GM21423 (cell line): ENCODE results near the gene LPAR1.
A peak's percentile ranks its signal among the peaks of the same experiment; 100 is the strongest.

ENCODE experiments used
- ATAC-seq: cut with Tn5 transposase; IDR thresholded peaks from one replicate; pipeline ENCODE4 v1.9.1; 2021; ENCODE audit warnings: mild to moderate bottlenecking, moderate library complexity; ENCODE audit not compliant: unreplicated experiment

The LPAR1 gene

DNA sequence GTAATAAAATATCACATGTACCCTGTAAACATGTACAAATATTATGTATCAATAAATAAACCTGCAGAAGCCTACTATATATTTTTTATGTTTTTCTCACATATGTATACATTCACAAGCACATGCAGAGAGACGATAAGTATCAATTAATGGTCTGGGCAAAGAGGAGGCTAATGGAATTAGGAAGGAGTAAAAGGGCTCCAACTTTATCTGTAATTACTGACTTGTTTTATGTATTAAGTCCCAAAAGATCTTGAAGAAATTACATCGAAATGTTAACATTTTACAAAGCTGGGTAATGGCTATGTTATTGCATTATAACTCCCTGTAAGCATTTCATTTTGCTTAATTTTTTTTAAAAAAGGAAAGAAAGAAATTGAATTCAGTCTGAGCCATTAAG is 78.0 kb downstream of the LPAR1 start:
- ATAC-seq, result no peak

DNA sequence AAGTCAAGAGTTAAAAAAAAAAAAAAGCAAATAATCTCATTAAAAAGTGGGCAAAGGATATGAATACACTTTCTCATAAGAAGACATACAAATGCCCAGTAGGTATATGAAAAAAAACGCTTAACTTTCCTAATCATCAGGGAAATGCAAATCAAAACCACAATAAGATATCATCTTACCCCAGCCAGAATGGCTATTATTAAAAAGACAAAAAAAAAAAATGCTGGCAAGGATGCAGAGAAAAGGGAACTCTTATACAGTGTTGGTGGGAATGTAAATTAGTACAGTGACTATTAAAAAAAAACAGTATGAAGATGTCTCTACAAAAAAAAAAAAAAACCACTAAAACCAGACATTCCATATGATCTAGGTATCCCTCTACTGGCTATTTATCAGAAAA is 79.4 kb downstream of the LPAR1 start:
- no peak for ATAC-seq

DNA sequence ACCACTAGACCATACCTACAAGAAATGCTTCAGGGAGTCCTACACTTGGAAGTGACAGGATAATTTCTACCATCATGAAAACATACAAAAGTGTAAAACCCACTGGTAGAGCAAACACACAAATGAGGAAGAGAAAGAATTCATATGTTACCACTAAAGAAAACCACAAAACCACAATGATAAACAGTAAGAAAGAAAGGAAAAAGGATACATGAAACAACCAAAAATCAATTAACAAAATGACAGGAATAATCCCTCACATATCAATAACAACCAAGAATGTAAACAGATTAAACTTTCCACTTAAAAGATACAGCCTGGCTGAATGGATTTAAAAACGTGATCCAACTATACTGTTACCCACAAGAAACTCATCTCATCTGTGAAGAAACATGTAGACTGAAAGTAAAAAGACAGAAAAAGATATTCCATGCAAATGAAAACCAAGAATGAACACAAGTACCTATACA is 83.4 kb downstream of the LPAR1 start:
- ATAC-seq, result no peak

DNA sequence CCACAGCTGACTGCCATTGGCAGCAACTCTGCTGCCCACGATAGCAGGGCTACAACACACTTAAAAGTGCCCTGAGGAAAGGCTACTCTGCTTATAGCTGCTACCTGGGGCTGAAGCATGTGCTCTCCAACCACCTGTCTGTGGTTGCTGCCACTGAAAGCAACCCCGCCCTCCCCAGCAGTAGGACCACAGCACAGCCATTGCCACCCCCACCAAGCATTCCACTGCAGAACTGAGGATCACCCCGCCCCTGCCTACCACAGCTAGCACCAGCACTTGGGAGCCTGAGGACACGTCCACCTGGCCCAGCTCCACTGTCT is 85.8 kb downstream of the LPAR1 start:
- ATAC-seq, result no peak

DNA sequence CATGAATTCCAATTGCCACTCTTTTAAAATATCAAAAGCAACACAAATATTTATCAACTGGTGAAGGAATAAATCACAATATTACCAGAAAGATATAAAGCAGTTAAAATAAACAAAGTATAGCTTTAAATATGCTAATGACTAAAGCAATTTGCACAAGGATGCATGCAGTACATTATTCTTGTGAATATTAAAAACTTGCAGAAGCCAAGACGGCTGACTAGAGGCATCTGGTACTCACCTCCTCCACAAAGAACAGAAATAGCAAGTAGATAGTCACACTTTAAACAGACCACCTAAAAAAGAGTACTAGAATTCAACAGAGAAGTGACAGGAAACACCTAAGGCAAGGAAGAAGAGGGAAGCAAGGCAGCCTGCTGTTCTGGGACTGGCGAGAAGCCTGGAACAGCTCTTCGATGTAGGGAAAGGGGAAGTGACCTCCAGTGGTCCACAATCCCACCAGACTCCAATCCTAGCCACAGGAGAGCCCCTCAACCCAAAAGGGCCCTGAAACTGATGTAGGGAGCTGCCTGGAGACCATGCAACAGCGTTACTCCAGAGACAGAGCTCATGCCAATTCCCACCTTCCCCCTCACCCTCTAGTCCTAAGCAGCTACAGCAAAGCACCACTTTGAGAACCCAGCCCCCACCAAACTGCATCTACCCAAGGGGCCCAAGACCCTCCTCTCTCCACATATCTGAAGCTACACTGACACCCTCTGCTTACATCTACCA is 86.3 kb downstream of the LPAR1 start:
- no peak for ATAC-seq

DNA sequence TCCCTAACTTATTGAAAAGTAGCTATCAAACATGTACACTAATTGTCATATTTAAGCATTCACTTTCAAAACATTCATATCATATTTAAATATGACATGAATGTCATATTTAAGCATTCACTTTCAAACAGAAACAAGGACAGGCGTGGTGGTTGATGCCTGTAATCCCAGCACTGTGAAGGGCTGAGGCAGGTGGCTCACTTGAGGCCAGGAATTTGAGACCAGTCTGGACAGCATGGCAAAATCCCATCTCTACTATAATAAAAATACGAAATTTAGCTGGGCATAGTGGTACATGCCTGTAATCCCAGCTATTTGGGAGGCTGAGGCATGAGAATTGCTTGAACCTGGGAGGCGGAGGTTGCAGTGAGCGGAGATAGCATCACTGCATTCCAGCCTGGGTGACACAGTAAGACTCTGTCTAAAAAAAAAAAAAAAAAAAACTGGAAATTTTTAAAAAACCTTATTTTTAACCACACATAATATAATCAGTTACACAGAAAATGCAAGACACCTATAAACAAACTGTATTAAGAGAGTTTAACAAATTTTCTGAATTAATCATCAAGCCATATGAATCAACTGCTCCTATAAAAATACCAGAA is 88.1 kb downstream of the LPAR1 start:
- no peak for ATAC-seq

DNA sequence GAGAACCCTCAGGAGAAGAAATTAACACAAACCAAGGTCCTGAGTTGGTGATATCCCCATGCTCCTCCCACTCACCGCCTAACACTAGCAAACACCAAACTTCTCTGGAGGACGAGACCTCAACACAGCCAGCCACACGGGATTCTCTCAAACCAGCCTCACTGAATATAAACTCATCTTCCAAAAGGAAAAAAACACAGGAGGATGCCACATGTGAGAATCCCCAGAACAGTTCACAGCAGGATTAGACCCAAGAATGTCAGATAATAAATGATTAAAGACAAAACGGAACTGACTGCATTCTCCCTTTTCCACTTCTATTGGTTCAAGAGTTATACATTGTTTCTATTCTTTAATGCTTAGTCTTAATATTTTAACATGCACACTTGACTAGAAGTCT is 89.2 kb downstream of the LPAR1 start:
- ATAC-seq, result no peak

DNA sequence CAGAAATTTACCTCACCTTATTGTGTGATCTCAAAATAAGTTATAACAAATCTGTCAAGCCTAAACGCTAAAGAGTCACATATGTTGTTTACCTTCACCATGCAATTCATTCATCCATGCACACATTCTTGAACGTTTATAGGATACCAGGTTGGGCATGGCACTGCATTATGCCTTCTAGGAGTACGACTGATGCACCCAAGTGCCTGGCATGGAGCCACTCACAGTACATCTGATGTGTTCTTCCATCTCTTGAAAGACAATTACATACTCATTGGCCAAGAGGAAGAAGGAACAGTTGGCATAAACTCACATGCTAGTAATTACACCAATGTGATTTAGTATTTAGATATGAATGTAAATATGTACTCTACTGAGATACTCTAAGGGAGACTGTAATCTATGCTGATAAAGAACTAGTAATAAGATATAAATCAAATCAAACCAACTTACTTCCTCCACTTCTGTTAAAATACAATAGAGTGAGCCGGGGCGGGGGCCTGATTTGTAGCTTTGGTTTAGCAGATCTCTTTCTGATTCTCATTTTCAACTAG is 90.7 kb downstream of the LPAR1 start:
- ATAC-seq, result no peak

DNA sequence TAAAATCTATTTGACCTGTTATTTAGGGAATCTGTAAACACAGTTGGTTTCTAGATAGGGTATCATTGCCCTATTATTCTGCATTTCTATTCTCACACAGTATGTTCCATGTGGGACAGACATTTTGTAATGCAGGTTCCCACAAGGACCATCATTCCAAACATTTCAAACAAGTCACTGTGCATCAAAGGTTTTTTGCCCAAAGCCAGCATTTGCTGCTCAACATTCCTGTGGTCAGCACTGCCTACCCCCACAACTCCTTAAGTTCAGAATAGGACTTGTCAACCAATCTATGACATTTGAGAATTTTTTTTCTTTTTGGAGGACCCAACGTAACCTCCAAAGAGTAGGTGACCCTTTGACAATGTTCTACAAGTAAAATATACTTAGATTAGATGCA is 95.7 kb downstream of the LPAR1 start:
- ATAC-seq, result no peak

DNA sequence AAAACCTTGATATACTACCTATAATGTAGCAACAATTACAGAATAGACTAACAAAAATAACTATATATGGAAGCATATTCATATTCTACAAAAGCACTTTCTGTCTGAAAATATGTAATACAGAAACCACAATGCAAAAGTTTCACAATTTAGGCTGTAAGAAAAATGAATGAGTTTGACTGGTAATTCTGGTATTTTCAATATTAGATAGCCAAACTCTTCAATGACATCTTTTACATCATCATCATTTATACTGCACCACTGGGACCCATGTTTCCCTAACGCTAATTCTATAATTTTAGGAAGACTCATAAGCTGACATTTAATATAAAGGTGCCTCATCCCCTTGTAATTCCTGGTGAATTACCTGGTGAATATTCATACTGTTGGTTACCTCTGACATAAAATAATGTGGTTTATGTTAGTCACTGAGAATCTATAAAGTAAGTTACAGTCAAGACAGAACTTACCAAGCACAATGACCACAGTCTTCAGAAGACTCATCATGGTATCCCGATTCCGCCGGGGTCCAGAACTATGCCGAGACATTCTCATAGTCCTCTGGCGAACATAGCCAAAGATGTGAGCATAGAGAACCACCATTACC is 97.2 kb downstream of the LPAR1 start:
- ATAC-seq, result no peak

DNA sequence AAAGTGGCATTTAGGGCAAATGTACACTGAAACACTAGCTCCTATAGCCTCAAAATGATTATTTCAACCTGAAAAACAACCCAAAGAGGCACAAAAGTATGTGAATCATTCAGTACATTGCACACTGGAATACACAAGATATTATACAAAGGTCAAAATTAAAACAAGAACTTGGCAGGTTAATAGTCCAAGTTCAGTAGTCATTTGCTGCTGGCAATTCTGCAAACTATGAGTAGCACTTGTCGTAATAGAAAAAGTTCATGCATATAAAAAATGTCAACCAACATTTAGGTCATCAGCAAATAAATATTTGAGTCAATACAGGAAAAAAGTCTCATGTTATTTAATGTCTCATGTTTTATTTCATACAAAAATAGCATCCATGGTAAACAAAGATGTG is 98.7 kb downstream of the LPAR1 start:
- no peak for ATAC-seq

DNA sequence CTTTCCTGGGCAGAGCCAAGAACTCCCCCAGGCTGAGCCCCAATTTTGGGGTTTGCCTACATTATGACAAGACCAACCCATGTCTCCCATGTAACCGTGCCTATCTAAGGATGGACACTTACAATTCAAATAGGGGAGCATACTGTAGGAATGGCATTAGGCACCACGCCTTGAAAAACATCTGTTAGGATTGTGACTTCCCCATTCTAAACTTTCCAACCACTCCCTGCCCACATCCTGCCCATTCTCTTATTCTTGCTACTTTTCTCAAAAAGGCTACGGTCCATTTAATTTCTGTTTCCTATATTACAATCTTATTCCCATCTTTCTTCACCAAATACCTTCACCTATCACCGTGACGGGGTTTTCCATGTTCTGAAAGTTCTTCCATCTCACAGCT is 99.2 kb downstream of the LPAR1 start:
- ATAC-seq, result no peak

DNA sequence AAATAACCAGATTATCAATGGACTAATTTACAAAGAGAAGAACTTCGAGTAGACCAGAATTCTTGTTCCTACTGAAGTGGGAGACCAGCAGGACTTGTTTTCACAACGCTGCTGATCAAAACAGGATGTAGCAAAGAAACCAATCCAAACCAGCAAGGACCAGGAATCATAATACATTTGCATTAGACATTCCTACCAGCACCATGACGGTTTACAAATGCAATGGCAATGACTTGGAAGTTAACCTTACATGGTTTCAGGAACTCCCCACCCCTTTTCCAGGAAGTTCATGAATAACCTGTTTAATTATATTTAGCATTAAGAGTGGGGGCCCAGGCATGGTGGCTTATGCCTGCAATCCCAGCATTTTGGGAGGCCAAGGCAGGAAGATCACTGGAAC is 100.0 kb downstream of the LPAR1 start:
- ATAC-seq, result no peak

DNA sequence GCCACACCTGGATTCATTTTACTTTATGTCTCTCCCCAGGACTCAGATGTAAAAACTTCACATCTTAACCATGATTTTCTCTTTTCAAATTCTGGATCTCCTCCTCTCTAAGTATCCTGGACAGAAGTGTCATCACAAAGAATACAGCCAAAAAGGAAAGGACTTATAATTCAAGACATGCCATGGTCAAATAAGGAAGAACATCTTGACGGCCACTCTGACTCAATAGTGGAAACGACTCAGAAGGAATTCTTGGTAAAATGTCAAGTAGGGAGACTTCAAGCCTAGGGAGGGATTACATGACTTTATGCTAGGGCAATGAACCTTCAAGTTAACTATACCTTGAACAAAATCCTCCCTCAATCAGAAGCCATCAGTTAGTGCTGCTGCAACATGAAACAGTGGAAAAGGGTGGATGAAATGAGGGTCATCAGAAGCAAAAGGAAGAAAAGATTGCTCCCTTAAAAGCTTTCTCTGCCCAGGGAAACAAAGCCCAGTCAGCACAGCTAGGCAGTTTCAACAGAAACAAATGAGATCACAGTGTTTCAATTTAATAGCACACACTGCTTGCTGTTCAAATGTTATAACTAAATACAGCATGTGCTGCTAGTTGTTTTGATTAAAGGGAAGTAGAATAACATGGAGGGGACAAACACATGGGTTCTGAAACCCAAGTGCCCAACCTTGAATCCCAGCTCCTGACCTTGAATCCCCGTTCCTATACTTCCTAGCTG is 101.4 kb downstream of the LPAR1 start:
- no peak for ATAC-seq

DNA sequence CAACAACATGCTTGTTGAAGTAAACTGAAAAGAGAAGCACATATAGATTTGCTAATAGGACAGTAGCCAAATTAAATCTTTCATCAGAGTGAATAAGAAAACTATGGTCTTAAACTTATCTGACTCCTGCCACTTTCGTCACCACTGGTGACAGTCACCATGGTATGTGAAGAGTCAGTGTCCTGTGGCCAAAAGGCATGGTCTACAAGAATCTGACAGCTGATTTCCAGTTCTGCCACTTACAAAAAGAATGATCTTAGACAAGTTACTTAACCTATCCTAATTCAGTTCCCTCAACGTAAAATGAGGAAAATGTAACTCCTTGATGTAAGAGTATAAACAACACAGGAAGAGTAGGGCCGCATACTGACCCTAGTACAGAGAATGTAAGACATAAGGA is 102.0 kb downstream of the LPAR1 start:
- ATAC-seq, result no peak

DNA sequence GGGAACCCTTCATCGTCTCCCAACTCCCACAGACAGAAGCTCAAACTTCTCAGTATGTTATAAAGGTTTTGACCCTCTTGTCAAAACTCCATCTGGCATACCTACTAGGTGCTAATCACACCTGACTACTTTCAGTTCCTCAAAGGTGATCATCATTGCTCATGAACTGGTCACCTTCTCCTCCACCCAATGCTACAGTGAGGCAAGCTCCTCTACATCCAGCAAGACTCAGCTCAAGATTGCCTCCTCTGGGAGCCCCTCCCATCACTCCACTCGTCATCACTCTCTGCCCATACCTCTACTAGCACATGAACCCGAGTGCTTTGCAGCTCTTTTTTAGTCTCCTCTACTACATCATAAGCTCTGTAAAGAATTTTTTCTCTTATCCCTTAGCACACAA is 102.4 kb downstream of the LPAR1 start:
- ATAC-seq, result no peak

DNA sequence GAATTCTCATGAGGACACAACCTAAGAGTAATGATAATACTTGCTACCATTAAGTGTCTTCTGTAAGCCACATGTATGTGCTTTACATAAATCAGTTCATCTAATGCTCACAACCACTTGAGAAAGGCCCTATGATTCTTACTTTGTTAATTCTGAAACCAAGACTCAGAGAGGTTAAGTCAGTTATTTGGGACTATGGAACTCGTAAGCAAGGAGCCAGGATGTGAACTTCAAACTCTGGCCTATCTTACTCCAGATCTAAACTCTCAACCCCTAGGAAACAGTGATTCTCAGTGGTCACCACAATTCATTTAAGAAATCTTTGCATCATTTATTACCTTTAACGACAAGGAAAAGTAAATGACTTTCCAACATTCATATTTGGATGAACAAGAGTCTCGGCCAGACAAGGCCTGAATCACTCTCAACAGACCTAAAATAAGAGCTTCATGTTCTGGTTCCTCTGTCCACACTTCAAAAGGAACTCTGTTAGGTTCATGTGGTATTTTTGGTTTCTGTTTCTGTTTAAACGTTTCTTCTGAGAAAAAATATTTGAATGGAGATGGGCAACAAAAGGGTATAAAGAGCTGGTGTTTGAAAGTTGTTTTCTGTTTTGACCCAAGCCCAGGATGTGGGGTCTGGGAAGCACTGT is 104.8 kb downstream of the LPAR1 start:
- ATAC-seq, result peak; percentile 86

DNA sequence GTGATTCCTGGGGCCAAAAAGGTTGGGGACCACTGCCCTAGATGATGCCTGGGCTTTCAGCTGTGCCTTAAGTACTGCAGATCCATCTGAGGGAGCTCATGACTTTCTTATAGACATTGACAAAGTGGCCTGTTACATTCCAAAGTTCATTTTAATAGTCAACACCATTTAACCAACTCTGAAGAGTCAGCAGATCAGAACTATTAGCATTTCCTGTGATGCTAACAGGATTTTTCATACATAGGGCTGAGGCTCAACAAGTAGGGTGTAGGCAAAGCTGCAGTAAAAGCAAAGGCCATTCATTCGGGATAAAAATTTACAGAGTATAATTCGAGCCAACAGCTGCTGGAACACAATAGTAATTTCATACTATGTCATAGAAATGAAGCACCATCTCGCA is 105.4 kb downstream of the LPAR1 start:
- ATAC-seq, result no peak

DNA sequence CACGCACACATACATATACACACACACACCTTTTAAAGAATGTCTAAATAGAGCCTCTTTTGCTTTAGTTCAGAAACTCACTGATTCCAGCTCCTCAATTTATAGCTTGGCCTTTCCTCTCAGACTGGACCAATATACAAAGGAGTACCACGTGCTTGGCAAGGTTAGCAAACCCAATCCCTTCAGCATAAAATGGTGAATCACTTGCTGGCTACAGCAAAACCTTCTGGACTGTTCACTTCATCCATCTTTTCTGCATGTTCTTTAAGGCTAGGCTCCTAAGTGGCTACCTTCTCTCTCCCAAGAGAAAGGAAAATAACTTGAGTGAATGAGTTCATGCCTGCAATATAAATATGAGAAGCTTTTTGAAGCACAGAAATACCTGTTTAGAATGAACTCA is 109.7 kb downstream of the LPAR1 start:
- ATAC-seq, result no peak

DNA sequence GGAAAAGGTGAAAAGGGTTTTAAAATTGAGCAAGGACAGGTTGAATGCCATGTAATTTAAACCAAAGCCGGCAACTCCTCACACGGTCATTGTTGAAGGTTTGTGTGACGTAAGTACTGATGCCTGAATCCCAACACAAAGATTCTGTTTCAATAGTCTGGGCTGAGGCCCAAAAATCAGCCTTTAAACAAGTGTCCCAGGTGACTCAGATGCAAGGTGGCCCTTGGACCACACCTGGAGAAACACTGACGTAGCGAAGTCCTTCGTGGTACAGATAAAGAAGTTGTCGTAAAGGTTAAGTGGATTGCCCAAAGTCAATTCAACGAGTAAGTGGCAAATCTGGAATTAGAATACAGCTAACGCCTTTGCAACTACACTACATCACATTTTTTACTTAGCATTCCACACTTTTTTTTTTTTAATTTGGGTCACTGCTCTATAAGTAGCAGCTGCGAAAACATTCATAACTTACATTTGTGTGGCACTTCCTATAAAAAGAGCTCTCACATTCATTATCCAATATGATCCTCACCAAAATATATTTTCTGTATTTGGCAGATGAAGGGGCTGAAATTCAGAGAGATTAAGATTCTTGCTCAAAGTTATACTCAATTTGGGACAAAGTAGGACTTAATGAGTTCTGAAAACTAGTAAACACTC is 111.3 kb downstream of the LPAR1 start:
- ATAC-seq, result no peak

DNA sequence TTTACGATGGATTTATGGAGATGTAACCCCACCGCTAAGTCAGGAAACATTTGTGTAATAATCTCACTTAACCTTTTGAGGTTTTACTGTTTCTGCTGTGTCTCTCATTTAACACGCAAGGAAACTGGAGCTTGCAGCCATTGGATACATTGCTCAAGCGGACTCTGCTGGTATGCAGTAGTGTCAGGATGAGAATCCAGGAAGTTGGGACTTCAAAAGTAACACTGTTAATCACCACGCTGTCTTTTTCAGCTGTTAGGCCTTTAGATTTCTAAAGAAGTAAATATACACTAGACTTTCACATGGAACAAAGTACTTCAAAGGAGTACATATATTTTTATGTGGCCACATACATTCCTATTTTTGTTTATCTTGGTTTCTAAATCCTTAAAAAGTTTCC is 114.7 kb downstream of the LPAR1 start:
- ATAC-seq, result no peak
